ENCODE results near the gene CCDC85C.

GRCh38 chr14:99459481-99460100 lies 144.4 kb downstream of the CCDC85C start:
- TF ChIP-seq POLR2A (IDR thresholded peaks at IDR 0.05), result no peak
- no peak for TF ChIP-seq CTCF (IDR thresholded peaks at IDR 0.05)
- no peak for TF ChIP-seq POLR2AphosphoS5 (IDR thresholded peaks at IDR 0.05)
- TF ChIP-seq EP300 (IDR thresholded peaks at IDR 0.05), result no peak
